HepG2 (cell line): Measurements from ENCODE around the gene P3H4. TPM values are rescaled to one million over a fixed set of nuclear protein-coding genes. Genes with fewer than 3 reads are reported as not detected.

Experiments used
- ATAC-seq: fragments of 200-7000 bp; cut with Tn5 transposase; 3 replicates; pipeline ENCODE4 v1.9.1; 2020; ENCODE audit warnings: mild to moderate bottlenecking, moderate library complexity
- BruUV-seq: library from RNA; stranded (reverse); fragments of 400-500 nt; replicated peaks from 2 replicates; lab custom pipeline; 2021; lab: Mats Ljungman, UMichigan
- CTCF ChIA-PET: fragments of 300-600 bp; formaldehyde crosslinking; extraction: SDS; loops from one replicate; lab custom pipeline; 2021; ENCODE audit warnings: low total read pairs, inconsistent platforms, low intra/inter-chr PET ratio; lab: Yijun Ruan, JAX
- POLR2A ChIA-PET: fragments of 350-600 bp; sonication (Branson Sonifier 250); formaldehyde crosslinking; loops from one replicate; lab custom pipeline; 2020; ENCODE audit warnings: antibody characterized with exemption, inconsistent platforms; lab: Yijun Ruan, JAX
- DNase-seq: peaks from one replicate; pipeline ENCODE4 v3.0.0-alpha.2; 2015; ENCODE audit warnings: low spot score
- FAIRE-seq: peaks from 3 replicates; lab custom pipeline; 2011; peaks lifted over from hg19 to GRCh38; lab: Jason Lieb, UNC
- H2AFZ ChIP-seq: one replicate; pipeline ENCODE4 v1.6.1; 2011; ENCODE audit warnings: low read length, inconsistent platforms
- H3K27ac ChIP-seq: fragments of 300-600 bp; 3 replicates; pipeline ENCODE4 v1.8.0; 2011; ENCODE audit warnings: mixed run types, mild to moderate bottlenecking, mixed read lengths, low read length, inconsistent platforms; ENCODE audit not compliant: insufficient read depth; ENCODE audit errors: extremely low read length
- H3K27me3 ChIP-seq, 2 experiments: fragments of 200-600 bp in 1 of 2; 2 replicates in 1 of 2; 3 replicates in 1 of 2; pipeline versions ENCODE4 v1.6.0 to v1.8.0; 2011; ENCODE audit warnings: low read length in 2 of 2, mild to moderate bottlenecking in 2 of 2, moderate library complexity in 2 of 2, inconsistent platforms in 1 of 2; ENCODE audit not compliant: insufficient read depth in 2 of 2, control insufficient read depth in 1 of 2
- H3K36me3 ChIP-seq, 2 experiments: fragments of 200-600 bp in 1 of 2; replicated peaks in 1 of 2; 2 replicates in 1 of 2; 3 replicates in 1 of 2; pipeline versions ENCODE4 v1.5.1 to v1.8.0; 2011; ENCODE audit warnings: low read length in 2 of 2, inconsistent platforms in 1 of 2; ENCODE audit not compliant: insufficient read depth in 2 of 2, control insufficient read depth in 1 of 2
- H3K4me1 ChIP-seq: 2 replicates; pipeline ENCODE4 v1.5.1; 2012; ENCODE audit warnings: low read length, inconsistent platforms; ENCODE audit not compliant: insufficient read depth
- H3K4me2 ChIP-seq: 2 replicates; pipeline ENCODE4 v1.6.0; 2011; ENCODE audit warnings: low read depth, low read length, inconsistent platforms
- H3K4me3 ChIP-seq, 3 experiments: fragments of 200-600 bp in 1 of 3; sonication (generic), shearing (Covaris generic) in 1 of 3; replicated peaks in 1 of 3; 2 replicates each; pipeline ENCODE4 v1.5.1; 2011 to 2016; ENCODE audit warnings: low read length in 3 of 3, inconsistent platforms in 2 of 3, low read depth in 2 of 3, mild to moderate bottlenecking in 2 of 3, control low read depth in 1 of 3, mixed read lengths in 1 of 3; ENCODE audit not compliant: insufficient read depth in 1 of 3
- H3K79me2 ChIP-seq: one replicate; pipeline ENCODE4 v1.6.1; 2011; ENCODE audit warnings: low read length, inconsistent platforms; ENCODE audit not compliant: insufficient read depth
- H3K9ac ChIP-seq: 2 replicates; pipeline ENCODE4 v1.6.0; 2011; ENCODE audit warnings: mild to moderate bottlenecking, low read depth, low read length, inconsistent platforms; ENCODE audit not compliant: insufficient read depth
- H3K9me3 ChIP-seq: 2 replicates; pipeline ENCODE4 v1.5.1; 2012; ENCODE audit warnings: mild to moderate bottlenecking, low read length
- H4K20me1 ChIP-seq: 2 replicates; pipeline ENCODE4 v1.6.0; 2011; ENCODE audit warnings: inconsistent platforms, mild to moderate bottlenecking, low read length, moderate library complexity; ENCODE audit not compliant: insufficient read depth
- AGO2 ChIP-seq: fragments of 200-400 bp; formaldehyde crosslinking; optimal IDR thresholded peaks from 2 replicates; pipeline ENCODE3; 2017; ENCODE audit warnings: mild to moderate bottlenecking, low read depth, low read length, moderate library complexity
- RBFOX2 ChIP-seq: fragments of 200-400 bp; formaldehyde crosslinking; IDR thresholded peaks from 2 replicates; pipeline ENCODE4 v1.6.1; 2017; ENCODE audit warnings: low read depth, mild to moderate bottlenecking, low read length
- ZNF687 ChIP-seq: sonication (generic); formaldehyde crosslinking; IDR thresholded peaks from 2 replicates; pipeline ENCODE4 v1.5.1; 2020; ENCODE audit warnings: mild to moderate bottlenecking, missing genetic modification reagents, moderate library complexity
- ZNF772 ChIP-seq: sonication (generic); formaldehyde crosslinking; IDR thresholded peaks from 2 replicates; pipeline ENCODE4 v1.5.0; 2020; ENCODE audit warnings: mild to moderate bottlenecking, missing genetic modification reagents
- WGBS: methylation state at CpG from one replicate; pipeline ENCODE4 v1.1.6; 2017; ENCODE audit warnings: low lambda C conversion rate; 5-methylcytosine and 5-hydroxymethylcytosine counted together
- in situ Hi-C: cut with HindIII; loops from 2 replicates; pipeline ENCODE4 v1.10.0; 2017; ENCODE audit warnings: low pct_unique_long_range_greater_than_20kb; ENCODE audit not compliant: extremely low pct_ligation_motif_present
- intact Hi-C: fragments of 100-400 bp; cut with micrococcal nuclease; formaldehyde crosslinking; loops from one replicate; pipeline ENCODE4 v1.10.0; 2022; ENCODE audit not compliant: unreplicated experiment
- polyA plus RNA-seq, 8 experiments: library from polyadenylated mRNA; depleted of rRNA in 3 of 8; stranded (reverse) in 7 of 8; unstranded in 1 of 8; fragments of >200 nt; fragmentation: Illumina TruSeq in 4 of 8; extraction: Trizol in 4 of 8; gene quantifications; 2 replicates each; pipeline versions ENCODE4 v1.2.1 to v1.2.3, GENCODE V29; 2011 to 2016; ENCODE audit warnings: low read depth in 4 of 8, missing spikeins in 1 of 8, mixed read lengths in 1 of 8; ENCODE audit not compliant: insufficient read depth in 1 of 8
- total RNA-seq, 5 experiments: library from RNA; depleted of rRNA; stranded (reverse); fragments of >200 nt; fragmentation: Illumina TruSeq; extraction: Trizol; gene quantifications; 2 replicates each; pipeline ENCODE4 v1.2.3, GENCODE V29; 2016; ENCODE audit warnings: low read depth in 1 of 5

The P3H4 gene
- total and polyA plus RNA-seq, 2 of the 13 experiments (the other 11 are each of a cell fraction or from before 2014, with no cell fraction given) = 37.1 to 50.6 TPM

GRCh38 chr17:41803049-41804020, 8.4 kb downstream of the P3H4 start:
- in situ Hi-C loops = loop anchor here (5.0 kb wide), 1 partner anchor 66 kb away; no protein-coding TSS in a partner anchor
- FAIRE-seq (no peak), ATAC-seq (no peak), DNase-seq (no peak)
- peaks cover 36% of the 10 kb centered on the region for H3K4me1 ChIP-seq
- H2AFZ ChIP-seq = no peak overlapping the region
- intact Hi-C loops = no loop called here
- CTCF ChIA-PET = interaction anchor here (3.8 kb wide), 1 partner anchor 64 kb away, joined by 97 read pairs; no protein-coding TSS in a partner anchor
- no peaks in the 10 kb centered on the region for H3K27me3 ChIP-seq
- TF ChIP-seq AGO2 (peak; percentile 75), ZNF687 (peak; percentile 1; the same call in 1 of the 2 replicates), ZNF772 (no peak), RBFOX2 (peak; percentile 60)
- H3K27ac ChIP-seq = no peak overlapping the region
- WGBS = 93% methylated on average over 23 of the region's 24 CpGs
- no peak overlapping the region for H3K4me3 ChIP-seq
- no peak overlapping the region for H3K9ac ChIP-seq
- no peaks in the 10 kb centered on the region for H3K79me2 ChIP-seq
- BruUV-seq = no TSS peak
- peaks cover 4 to 6% of the 10 kb centered on the region in 2 experiments; a peak in 1 of 5 replicates for H3K36me3 ChIP-seq
- POLR2A ChIA-PET = interaction anchor here (1.5 to 2.6 kb wide), 2 partner anchors 8 to 65 kb away, joined by 3 to 18 read pairs; partner anchors contain the start of genes FKBP10 and P3H4
- no peaks in the 10 kb centered on the region for H3K9me3 ChIP-seq
- no peak overlapping the region for H3K4me2 ChIP-seq
- no peaks in the 10 kb centered on the region for H4K20me1 ChIP-seq
